HG02884 (cell line): ENCODE data around the gene TPST2.

ENCODE experiments used
- ATAC-seq: cut with Tn5 transposase; IDR thresholded peaks from one replicate; pipeline ENCODE4 v1.9.1; 2021; ENCODE audit warnings: mild to moderate bottlenecking, moderate library complexity; ENCODE audit not compliant: unreplicated experiment

TPST2 gene

GRCh38 chr22:26479043-26479791 is 110.7 kb downstream of the TPST2 start:
- no peak for ATAC-seq

- no peak for ATAC-seq
These were observed 112.6 kb downstream of the TPST2 start for GRCh38 chr22:26477341-26477731.

GRCh38 chr22:26476705-26477340 is 113.1 kb downstream of the TPST2 start:
- ATAC-seq: no peak

GRCh38 chr22:26474682-26475081 is 115.2 kb downstream of the TPST2 start:
- ATAC-seq: no peak
